Ascending aorta (tissue), 2 donors: ENCODE results near the gene SMAD1. TPM values are rescaled to one million over a fixed set of nuclear protein-coding genes. Genes with fewer than 3 reads are reported as not detected.

Source experiments
- DNase-seq, 2 donors: peaks; one replicate each; pipeline ENCODE4 v3.0.0-alpha.2; 2019; ENCODE audit warnings: low spot score in 2 of 2
- H3K27ac ChIP-seq, 2 donors: fragments of 200-600 bp; sonication (generic); one replicate each; pipeline ENCODE4 v1.5.1; 2016 to 2017; ENCODE audit warnings: mild to moderate bottlenecking in 1 of 2
- H3K27me3 ChIP-seq: fragments of 200-600 bp; sonication (generic); one replicate; pipeline ENCODE4 v1.5.1; 2017
- H3K36me3 ChIP-seq, 2 donors: fragments of 200-600 bp; sonication (generic); one replicate each; pipeline ENCODE4 v1.5.1; 2016
- H3K4me1 ChIP-seq, 2 donors: fragments of 200-600 bp; sonication (generic); one replicate each; pipeline ENCODE4 v1.5.1; 2016 to 2017; ENCODE audit warnings: mild to moderate bottlenecking in 1 of 2
- H3K4me3 ChIP-seq, 2 donors: fragments of 200-600 bp; sonication (generic); one replicate each; pipeline ENCODE4 v1.5.1; 2016 to 2017; ENCODE audit warnings: mild to moderate bottlenecking in 1 of 2
- H3K9me3 ChIP-seq, 2 donors: fragments of 200-600 bp; sonication (generic); one replicate each; pipeline ENCODE4 v1.5.1; 2016
- intact Hi-C: fragments of 100-400 bp; cut with DNase I; formaldehyde crosslinking; loops from one replicate; pipeline ENCODE4 v1.15.1; 2023
- total RNA-seq: library from RNA; depleted of rRNA; stranded (reverse); fragments of >200 nt; gene quantifications from one replicate; pipeline ENCODE4 v1.1.0, GENCODE V29; 2016
- TF ChIP-seq, protein P1 (sequence below), 3 experiments: fragments of 200-600 bp in 2 of 3; fragments of 450-650 bp in 1 of 3; sonication (generic) in 2 of 3; IDR thresholded peaks; one replicate each; pipeline ENCODE4 v1.5.1; 2016 to 2019; ENCODE audit warnings: antibody characterized with exemption in 3 of 3, mild to moderate bottlenecking in 1 of 3, moderate library complexity in 1 of 3

SMAD1 gene
- total RNA-seq, 1 donor from 2014 or later: 20.1 TPM

DNA sequence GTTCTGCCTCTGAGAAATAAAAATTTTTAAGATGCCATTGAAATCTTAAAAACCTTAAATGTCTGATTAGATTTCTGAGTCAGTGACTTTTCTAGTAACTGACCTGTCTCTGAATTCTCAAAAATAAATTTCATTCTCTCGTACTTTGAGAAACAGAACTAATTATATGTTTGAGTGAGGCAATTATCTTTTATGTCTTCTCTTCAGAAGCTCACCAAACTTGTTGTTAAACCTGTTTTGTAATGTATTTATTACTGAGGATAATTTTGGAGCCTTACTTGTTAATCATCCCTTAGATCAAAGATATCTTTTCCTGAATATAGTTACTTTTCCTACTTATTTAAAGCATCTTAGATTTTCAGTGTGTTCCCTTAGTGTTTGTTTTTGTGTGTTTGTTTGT lies 73.0 kb downstream of the SMAD1 start:
- Histone ChIP-seq H3K27me3 (no peaks in the 10 kb centered on the region), H3K9me3 (no peaks in the 10 kb centered on the region), H3K4me3 (no peak overlapping the region), H3K4me1 (no peaks in the 10 kb centered on the region), H3K27ac (no peak overlapping the region), H3K36me3 (peaks cover 0 to 5% of the 10 kb centered on the region in 2 donors)
- DNase-seq: no peak
- intact Hi-C loops: loop anchor here (10.0 kb wide), 1 partner anchor 320 kb away; no protein-coding TSS in a partner anchor
- TF ChIP-seq, protein P1, sequence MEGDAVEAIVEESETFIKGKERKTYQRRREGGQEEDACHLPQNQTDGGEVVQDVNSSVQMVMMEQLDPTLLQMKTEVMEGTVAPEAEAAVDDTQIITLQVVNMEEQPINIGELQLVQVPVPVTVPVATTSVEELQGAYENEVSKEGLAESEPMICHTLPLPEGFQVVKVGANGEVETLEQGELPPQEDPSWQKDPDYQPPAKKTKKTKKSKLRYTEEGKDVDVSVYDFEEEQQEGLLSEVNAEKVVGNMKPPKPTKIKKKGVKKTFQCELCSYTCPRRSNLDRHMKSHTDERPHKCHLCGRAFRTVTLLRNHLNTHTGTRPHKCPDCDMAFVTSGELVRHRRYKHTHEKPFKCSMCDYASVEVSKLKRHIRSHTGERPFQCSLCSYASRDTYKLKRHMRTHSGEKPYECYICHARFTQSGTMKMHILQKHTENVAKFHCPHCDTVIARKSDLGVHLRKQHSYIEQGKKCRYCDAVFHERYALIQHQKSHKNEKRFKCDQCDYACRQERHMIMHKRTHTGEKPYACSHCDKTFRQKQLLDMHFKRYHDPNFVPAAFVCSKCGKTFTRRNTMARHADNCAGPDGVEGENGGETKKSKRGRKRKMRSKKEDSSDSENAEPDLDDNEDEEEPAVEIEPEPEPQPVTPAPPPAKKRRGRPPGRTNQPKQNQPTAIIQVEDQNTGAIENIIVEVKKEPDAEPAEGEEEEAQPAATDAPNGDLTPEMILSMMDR (IDR thresholded peaks at IDR 0.05): no peak

DNA sequence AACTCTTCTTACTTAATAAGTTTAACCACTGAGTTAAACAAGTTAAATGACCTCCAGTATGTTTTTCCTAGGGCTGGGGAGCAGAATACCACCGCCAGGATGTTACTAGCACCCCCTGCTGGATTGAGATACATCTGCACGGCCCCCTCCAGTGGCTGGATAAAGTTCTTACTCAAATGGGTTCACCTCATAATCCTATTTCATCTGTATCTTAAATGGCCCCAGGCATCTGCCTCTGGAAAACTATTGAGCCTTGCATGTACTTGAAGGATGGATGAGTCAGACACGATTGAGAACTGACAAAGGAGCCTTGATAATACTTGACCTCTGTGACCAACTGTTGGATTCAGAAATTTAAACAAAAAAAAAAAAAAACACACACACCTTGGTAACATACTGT lies 76.1 kb downstream of the SMAD1 start:
- no peaks in the 10 kb centered on the region for H3K27me3 ChIP-seq
- intact Hi-C loops: loop anchor here (10.0 kb wide), 1 partner anchor 323 kb away; no protein-coding TSS in a partner anchor
- peak in 1 of 2 donors; percentile 63 for DNase-seq
- H3K4me3 ChIP-seq: no peak overlapping the region
- TF ChIP-seq, protein P1 (IDR thresholded peaks at IDR 0.05): peak; percentile 57 to 81 (median 69)
- no peak overlapping the region for H3K27ac ChIP-seq
- no peaks in the 10 kb centered on the region for H3K4me1 ChIP-seq
- H3K36me3 ChIP-seq: peaks cover 0 to 9% of the 10 kb centered on the region in 2 donors
- no peaks in the 10 kb centered on the region for H3K9me3 ChIP-seq

DNA sequence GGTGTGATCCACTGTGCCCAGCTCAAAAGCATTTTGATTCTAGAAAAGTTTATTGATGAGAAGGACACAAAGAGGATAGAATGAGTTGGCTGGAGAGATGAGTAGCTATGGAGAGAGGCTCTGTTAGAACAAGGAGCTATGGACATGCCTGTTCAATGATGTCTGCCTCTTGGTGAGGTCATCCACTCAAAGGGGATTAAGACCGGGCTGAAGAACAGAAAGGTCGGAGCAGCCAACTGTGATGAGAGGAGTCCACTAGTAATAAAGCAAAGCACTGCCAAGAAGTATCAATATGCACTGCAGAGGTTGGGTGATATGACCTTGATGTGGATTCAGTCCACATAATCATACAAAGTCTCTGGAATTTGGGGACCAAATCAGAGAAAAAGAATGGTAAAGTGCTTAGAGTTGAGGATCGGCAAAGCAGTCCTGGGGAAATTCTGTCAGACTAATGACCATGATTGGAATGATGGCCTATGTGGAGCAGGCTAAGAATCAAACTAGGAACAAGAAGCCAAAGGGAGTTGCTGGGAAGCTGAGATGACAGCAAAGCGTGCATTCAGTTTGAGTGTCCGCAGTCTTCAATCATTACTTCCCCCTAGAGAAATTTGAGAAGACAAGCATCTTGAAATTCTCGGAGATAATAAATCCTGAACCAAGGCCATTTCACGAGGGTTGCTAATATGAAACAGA lies 81.8 kb downstream of the SMAD1 start:
- peaks cover 0 to 9% of the 10 kb centered on the region in 2 donors for H3K36me3 ChIP-seq
- intact Hi-C loops: no loop called here

DNA sequence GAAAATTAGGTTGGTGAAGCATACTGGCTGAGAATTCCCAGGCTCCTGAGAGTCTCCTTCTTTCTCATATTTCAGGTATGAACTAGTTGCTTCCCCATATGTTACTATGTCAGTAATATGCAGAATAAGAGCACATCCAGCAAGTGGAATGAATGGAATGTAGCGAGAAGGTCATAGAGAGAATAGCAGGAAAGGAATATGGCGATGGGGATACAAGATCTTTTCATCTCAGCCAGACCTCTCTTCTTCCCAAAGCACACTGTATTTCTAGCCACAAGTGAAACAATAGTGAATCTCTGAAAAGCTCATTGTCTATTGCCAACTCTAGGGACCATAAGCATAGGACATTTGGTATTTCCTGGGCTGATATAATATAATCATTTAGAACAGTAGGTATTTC lies 82.9 kb downstream of the SMAD1 start:
- Histone ChIP-seq H3K4me3 (no peak overlapping the region), H3K27ac (no peak overlapping the region), H3K27me3 (no peaks in the 10 kb centered on the region), H3K4me1 (no peaks in the 10 kb centered on the region), H3K9me3 (no peaks in the 10 kb centered on the region), H3K36me3 (peaks cover 0 to 5% of the 10 kb centered on the region in 2 donors)
- intact Hi-C loops: no loop called here
- DNase-seq: no peak
- TF ChIP-seq, protein P1 (IDR thresholded peaks at IDR 0.05): no peak

More for the DNA sequence above, 81.8 kb downstream of the SMAD1 start:
- no peak overlapping the region for H3K27ac ChIP-seq
- H3K9me3 ChIP-seq: no peaks in the 10 kb centered on the region
- H3K4me3 ChIP-seq: no peak overlapping the region
- H3K4me1 ChIP-seq: no peaks in the 10 kb centered on the region
- TF ChIP-seq, protein P1 (IDR thresholded peaks at IDR 0.05): no peak
- DNase-seq: no peak
- no peaks in the 10 kb centered on the region for H3K27me3 ChIP-seq

DNA sequence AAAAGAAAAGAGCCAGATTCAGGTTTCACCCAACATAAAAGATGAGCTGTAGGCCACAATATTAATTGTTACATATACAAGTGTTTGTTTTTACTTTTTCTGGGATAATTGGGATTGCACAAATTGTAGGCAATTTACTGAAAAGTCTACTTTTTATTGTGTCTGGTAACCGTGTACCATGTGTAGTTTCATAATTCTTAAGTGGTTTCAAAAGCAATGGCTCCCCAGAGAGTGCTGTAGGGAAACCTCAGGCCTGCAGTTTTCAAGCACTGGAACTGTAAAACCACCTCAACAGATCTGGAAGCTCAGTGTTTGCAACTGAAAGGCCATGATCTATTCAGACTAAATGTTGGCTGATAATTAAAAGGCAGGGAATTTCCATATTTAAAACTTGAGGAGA lies 83.7 kb downstream of the SMAD1 start:
- no peak overlapping the region for H3K4me3 ChIP-seq
- intact Hi-C loops: no loop called here
- no peaks in the 10 kb centered on the region for H3K36me3 ChIP-seq
- no peak overlapping the region for H3K27ac ChIP-seq
- TF ChIP-seq, protein P1 (IDR thresholded peaks at IDR 0.05): no peak
- no peak for DNase-seq
- H3K27me3 ChIP-seq: no peaks in the 10 kb centered on the region
- no peaks in the 10 kb centered on the region for H3K9me3 ChIP-seq
- H3K4me1 ChIP-seq: no peaks in the 10 kb centered on the region
